Prostate gland (tissue), 2 donors: ENCODE measurements around the gene AKAP13. TPM values are rescaled to one million over a fixed set of nuclear protein-coding genes. Genes with fewer than 3 reads are reported as not detected.
"Not testable (repeated sequence)": the region's sequence is repeated elsewhere in the genome, so short reads cannot be mapped to it uniquely, and the experiment has no call there.

Experiments
- DNase-seq: peaks from one replicate; pipeline ENCODE4 v3.0.0-alpha.2; 2019; ENCODE audit warnings: low spot score
- H3K27ac ChIP-seq, 2 donors: fragments of 200-600 bp; sonication (generic); 2 replicates each; pipeline ENCODE4 v1.5.1; 2017 to 2019
- H3K27me3 ChIP-seq: fragments of 200-600 bp; sonication (generic); replicated peaks from 2 replicates; pipeline ENCODE4 v1.5.1; 2019; ENCODE audit not compliant: insufficient read depth
- H3K36me3 ChIP-seq, 2 donors: fragments of 200-600 bp; sonication (generic); 1 replicate in 1 of 2; 2 replicates in 1 of 2; pipeline versions ENCODE4 v1.5.1 to v1.8.1; 2017 to 2019
- H3K4me1 ChIP-seq: fragments of 200-600 bp; sonication (generic); replicated peaks from 2 replicates; pipeline ENCODE4 v1.5.1; 2019
- H3K4me3 ChIP-seq, 2 donors: fragments of 200-600 bp; sonication (generic); 2 replicates each; pipeline ENCODE4 v1.5.1; 2017 to 2019
- H3K9me3 ChIP-seq: fragments of 200-600 bp; sonication (generic); 2 replicates; pipeline ENCODE4 v1.5.1; 2017
- CTCF ChIP-seq, 4 experiments: fragments of 200-600 bp in 2 of 4; fragments of 450-650 bp in 2 of 4; sonication (generic) in 2 of 4; IDR thresholded peaks; 1 replicate in 3 of 4; 2 replicates in 1 of 4; pipeline ENCODE4 v1.5.1; 2016 to 2019; ENCODE audit warnings: antibody characterized with exemption in 4 of 4, mild to moderate bottlenecking in 2 of 4, moderate library complexity in 2 of 4
- POLR2A ChIP-seq: fragments of 450-650 bp; IDR thresholded peaks from one replicate; pipeline ENCODE4 v1.6.1; 2016; ENCODE audit warnings: antibody characterized with exemption, mild to moderate bottlenecking
- POLR2AphosphoS5 ChIP-seq: sonication (generic); formaldehyde crosslinking; IDR thresholded peaks from one replicate; pipeline ENCODE4 v1.6.1; 2017; ENCODE audit warnings: antibody characterized with exemption
- WGBS: methylation state at CpG from one replicate; pipeline ENCODE4 v1.1.5; 2018; 5-methylcytosine and 5-hydroxymethylcytosine counted together
- intact Hi-C: fragments of 100-400 bp; cut with DNase I; formaldehyde crosslinking; loops from one replicate; pipeline ENCODE4 v1.14.2; 2022
- microRNA counts, 2 donors: library from miRNA; unstranded; fragments of <30 nt; microRNA quantifications; one replicate each; lab custom pipeline; 2016 to 2017
- microRNA-seq: library from miRNA; unstranded; fragments of <30 nt; microRNA quantifications from one replicate; pipeline ENCODE4, GENCODE V29; 2016
- small RNA-seq, 2 donors: library from RNA; depleted of rRNA; stranded (forward); fragments of <200 nt; gene quantifications; one replicate each; pipeline ENCODE3, GENCODE V24; 2016
- total RNA-seq, 2 donors: library from RNA; depleted of rRNA; stranded (reverse); fragments of >200 nt; gene quantifications; one replicate each; pipeline ENCODE4 v1.1.0, GENCODE V29; 2016

Gene AKAP13
- total RNA-seq, 2 donors from 2014 or later = 102 to 195 TPM

DNA sequence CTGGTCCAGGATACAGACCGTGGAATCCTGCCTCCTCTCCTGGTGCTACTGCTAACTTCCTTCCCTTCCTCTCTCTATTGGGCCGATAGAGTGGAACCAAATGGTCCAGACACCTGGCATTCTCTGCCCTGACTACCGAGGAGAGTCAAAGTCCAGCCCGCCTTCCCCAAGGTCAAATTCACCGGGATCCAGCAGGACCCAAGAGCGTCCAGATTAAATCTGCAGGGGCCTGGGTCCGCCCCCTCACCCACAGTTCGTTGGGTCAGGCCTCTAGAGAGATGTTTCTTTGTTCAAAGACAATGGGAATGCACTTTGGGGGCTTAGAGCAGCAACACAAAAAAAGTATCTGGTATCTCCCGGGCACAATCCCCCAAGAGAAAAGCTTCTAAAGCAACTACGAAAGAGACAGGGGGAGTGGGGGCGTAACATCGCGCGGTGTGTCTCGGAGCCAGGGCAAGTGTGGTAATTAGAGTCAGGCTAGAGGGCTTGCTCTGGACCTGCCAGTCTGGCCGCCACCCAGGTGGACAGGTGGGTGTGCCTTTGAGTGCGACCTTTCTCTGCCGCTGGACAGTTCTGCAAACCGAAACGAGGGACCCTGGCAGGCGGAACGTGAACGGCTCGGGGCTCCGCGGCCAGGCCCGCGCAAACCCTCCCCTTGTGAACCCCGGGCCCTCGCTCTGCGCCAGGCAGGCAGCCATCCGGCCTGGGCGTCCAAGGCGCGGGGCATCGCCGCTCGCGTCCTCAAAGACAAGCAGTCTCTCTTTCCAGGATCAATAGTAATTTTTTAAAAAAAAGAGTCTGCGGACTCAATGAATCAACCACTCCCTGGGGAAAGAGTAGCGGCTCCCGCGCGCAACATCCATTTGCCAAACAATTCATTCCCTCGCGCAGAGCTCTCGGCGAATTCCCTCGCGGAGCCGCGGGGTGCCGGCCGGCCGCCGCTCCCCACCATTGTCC, 413.5 kb downstream of the AKAP13 start:
- H3K36me3 ChIP-seq = no peaks in the 10 kb centered on the region
- peak; percentile 20 for DNase-seq
- intact Hi-C loops = loop anchor here (5.0 kb wide), 1 partner anchor 52 kb away; no protein-coding TSS in a partner anchor
- H3K9me3 ChIP-seq = no peaks in the 10 kb centered on the region
- no peaks in the 10 kb centered on the region for H3K27me3 ChIP-seq
- peak overlapping the region; percentile 80 to 85 for H3K27ac ChIP-seq
- TF ChIP-seq POLR2A = no peak
- no peak for TF ChIP-seq CTCF (IDR thresholded peaks at IDR 0.05)
- no peak for TF ChIP-seq POLR2AphosphoS5
- H3K4me3 ChIP-seq = peak overlapping the region; percentile 85 to 92
- 1% methylated on average over 56 of the region's 56 CpGs for WGBS
- H3K4me1 ChIP-seq = no peaks in the 10 kb centered on the region

- Histone ChIP-seq H3K27me3 (no peaks in the 10 kb centered on the region), H3K9me3 (no peaks in the 10 kb centered on the region), H3K27ac (peak within 1 kb of the TSS; percentile 80 to 85), H3K4me1 (no peaks in the 10 kb centered on the region), H3K36me3 (no peaks in the 10 kb centered on the region), H3K4me3 (peak within 1 kb of the TSS; percentile 85 to 92)
- WGBS = under 1% methylated on average over 49 of the region's 71 CpGs
- TF ChIP-seq POLR2A (peak; percentile 98), POLR2AphosphoS5 (peak; percentile 93), CTCF (IDR thresholded peaks at IDR 0.05) (peak in 1 of 4 experiments; percentile 8)
- peak; percentile 95 for DNase-seq
- intact Hi-C loops = loop anchor here (5.0 kb wide), 1 partner anchor 52 kb away; no protein-coding TSS in a partner anchor
These were observed 414.4 kb downstream of the AKAP13 start, which contains the start of gene KLHL25 for GRCh38 chr15:85794598-85795336. KLHL25 (minus strand) TSS chr15:85794925; CDS start chr15:85769810, 25,115 bp downstream.

GRCh38 chr15:85795337-85796305, 415.2 kb downstream of the AKAP13 start:
- no peak overlapping the region for H3K27ac ChIP-seq
- peak overlapping the region; percentile 85 to 92 for H3K4me3 ChIP-seq
- H3K27me3 ChIP-seq = no peaks in the 10 kb centered on the region
- H3K9me3 ChIP-seq = no peaks in the 10 kb centered on the region
- H3K36me3 ChIP-seq = no peaks in the 10 kb centered on the region
- intact Hi-C loops = no loop called here
- TF ChIP-seq POLR2AphosphoS5 (no peak), CTCF (IDR thresholded peaks at IDR 0.05) (no peak), POLR2A (no peak)
- no peaks in the 10 kb centered on the region for H3K4me1 ChIP-seq
- no peak for DNase-seq
- WGBS = 52% methylated on average over 15 of the region's 15 CpGs

DNA sequence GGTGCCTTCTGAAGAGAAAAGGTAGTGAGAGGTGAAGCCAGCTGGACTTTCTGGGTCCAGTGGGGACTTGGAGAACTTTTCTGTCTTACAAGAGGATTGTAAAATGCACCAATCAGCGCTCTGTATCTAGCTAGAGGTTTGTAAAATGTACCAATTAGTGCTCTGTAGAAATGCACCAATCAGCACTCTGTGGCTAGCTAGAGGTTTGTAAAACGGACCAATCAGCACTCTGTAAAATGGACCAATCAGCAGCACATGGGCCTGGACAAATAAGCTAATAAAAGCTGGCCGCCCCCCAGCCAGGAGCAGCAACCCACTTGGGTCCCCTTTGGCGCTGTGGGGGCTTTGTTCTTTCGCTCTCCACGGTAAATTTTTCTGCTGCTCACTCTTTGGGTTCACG, 416.0 kb downstream of the AKAP13 start:
- H3K9me3 ChIP-seq = not testable (repeated sequence)

More for the DNA sequence above, 416.0 kb downstream of the AKAP13 start:
- H3K27me3 ChIP-seq, H3K4me1 ChIP-seq, DNase-seq, H3K27ac ChIP-seq, H3K36me3 ChIP-seq, intact Hi-C loops, H3K4me3 ChIP-seq: not testable (repeated sequence)
- 81% methylated on average over 7 of the region's 7 CpGs for WGBS

MicroRNAs within 50 kb of the gene (microRNA counts, 767-probe panel; counts per million panel counts)
- 0 to 431 counts per million in 2 donors for microRNA hsa-miR-1276 (lab: Ali Mortazavi, UCI)

Small RNA genes lying within 50 kb of the gene (microRNA-seq; reads per million reads assigned to microRNA genes)
- not detected for gene MIR1276
- gene MIR7706 = 35.3 reads per million, percentile 63 among the genes with 10 or more reads in this experiment

Small RNA genes lying within 50 kb of the gene (small RNA-seq; reads per million reads assigned to genes)
- gene AC021739.1 = 0 reads per million in 2 donors
- 0 to 0.30 reads per million in 2 donors for gene MIR1276
- gene RNU6-1280P = 0 reads per million in 2 donors
- 0 reads per million in 2 donors for gene RNU7-79P
